H1 (cell line): ENCODE measurements around the gene TNFSF4. TPM values are rescaled to one million over a fixed set of nuclear protein-coding genes. Genes with fewer than 3 reads are reported as not detected.

Source experiments
- CTCF ChIA-PET: fragments of 300-600 bp; sonication (Branson Sonifier 250); formaldehyde crosslinking; loops from one replicate; lab custom pipeline; 2021; ENCODE audit not compliant: partially characterized antibody; lab: Charles Lee
- POLR2A ChIA-PET: fragments of 300-600 bp; sonication (Branson Sonifier 250); formaldehyde crosslinking; loops from one replicate; lab custom pipeline; 2021; ENCODE audit warnings: inconsistent platforms; ENCODE audit not compliant: partially characterized antibody; lab: Charles Lee
- DNase-seq, 2 experiments: peaks; one replicate each; pipeline versions ENCODE4 v3.0.0 to v3.0.0-alpha.2; 2010 to 2022; ENCODE audit warnings: low spot score in 2 of 2, low read depth in 1 of 2, mixed read lengths in 1 of 2
- FAIRE-seq: peaks from 2 replicates; lab custom pipeline; 2011; peaks lifted over from hg19 to GRCh38; lab: Jason Lieb, UNC
- H2AFZ ChIP-seq: 2 replicates; pipeline ENCODE4 v1.8.1; 2012; ENCODE audit warnings: low read length, inconsistent platforms
- H2AK5ac ChIP-seq: 2 replicates; pipeline ENCODE4 v1.6.1; 2013; ENCODE audit warnings: low read depth, low read length
- H2BK120ac ChIP-seq: replicated peaks from 2 replicates; pipeline ENCODE3; 2013; ENCODE audit warnings: low read depth, low read length, inconsistent platforms
- H2BK12ac ChIP-seq: 2 replicates; pipeline ENCODE4 v1.6.1; 2013; ENCODE audit warnings: low read depth, low read length
- H2BK15ac ChIP-seq: 2 replicates; pipeline ENCODE4 v1.6.1; 2013; ENCODE audit warnings: low read length
- H2BK20ac ChIP-seq: 2 replicates; pipeline ENCODE4 v1.6.1; 2013; ENCODE audit warnings: low read length
- H2BK5ac ChIP-seq: 2 replicates; pipeline ENCODE4 v1.6.1; 2013; ENCODE audit warnings: low read depth, low read length
- H3K14ac ChIP-seq: 2 replicates; pipeline ENCODE4 v1.6.1; 2013; ENCODE audit warnings: inconsistent platforms; ENCODE audit not compliant: insufficient read length
- H3K18ac ChIP-seq: 2 replicates; pipeline ENCODE4 v1.6.1; 2013; ENCODE audit warnings: low read length; ENCODE audit errors: extremely low read depth
- H3K23ac ChIP-seq: 2 replicates; pipeline ENCODE4 v1.6.1; 2013; ENCODE audit warnings: inconsistent platforms; ENCODE audit not compliant: insufficient read length
- H3K23me2 ChIP-seq: 2 replicates; pipeline ENCODE4 v1.6.1; 2013; ENCODE audit warnings: low read depth, low read length
- H3K27ac ChIP-seq: 2 replicates; pipeline ENCODE4 v1.6.1; 2011; ENCODE audit warnings: low read depth, low read length, inconsistent platforms
- H3K27me3 ChIP-seq, 4 experiments: replicated peaks in 1 of 4; 1 replicate in 1 of 4; 2 replicates in 3 of 4; pipeline versions ENCODE4 v1.6.1 to v1.8.1; 2011 to 2013; ENCODE audit warnings: low read length in 3 of 4, mild to moderate bottlenecking in 3 of 4, inconsistent platforms in 2 of 4, mixed read lengths in 2 of 4, moderate library complexity in 1 of 4; ENCODE audit not compliant: control insufficient read depth in 3 of 4, insufficient read depth in 3 of 4; ENCODE audit errors: extremely low read depth in 1 of 4
- H3K36me3 ChIP-seq, 4 experiments: 2 replicates each; pipeline versions ENCODE4 v1.6.1 to v1.8.1; 2011 to 2013; ENCODE audit warnings: mild to moderate bottlenecking in 4 of 4, low read length in 3 of 4, moderate library complexity in 2 of 4, control low read depth in 1 of 4, inconsistent platforms in 1 of 4; ENCODE audit not compliant: insufficient read depth in 4 of 4, control insufficient read depth in 2 of 4
- H3K4ac ChIP-seq: replicated peaks from 2 replicates; pipeline ENCODE3; 2013; ENCODE audit warnings: low read length, low read depth, mixed read lengths, inconsistent platforms; ENCODE audit not compliant: insufficient read length
- H3K4me1 ChIP-seq, 4 experiments: replicated peaks in 1 of 4; 1 replicate in 1 of 4; 2 replicates in 3 of 4; pipeline versions ENCODE4 v1.6.1 to v1.8.1; 2011 to 2013; ENCODE audit warnings: low read length in 3 of 4, inconsistent platforms in 2 of 4, mixed read lengths in 1 of 4; ENCODE audit not compliant: insufficient read depth in 4 of 4, control insufficient read depth in 3 of 4
- H3K4me2 ChIP-seq, 2 experiments: 2 replicates each; pipeline versions ENCODE4 v1.6.1 to v1.8.1; 2011 to 2013; ENCODE audit warnings: low read depth in 2 of 2, low read length in 2 of 2, control low read depth in 1 of 2, inconsistent platforms in 1 of 2, mild to moderate bottlenecking in 1 of 2; ENCODE audit not compliant: insufficient read depth in 1 of 2
- H3K4me3 ChIP-seq, 4 experiments: fragments of 200-600, 300-600 bp in 1 of 4; sonication (generic), shearing (Covaris generic), sonication (Bioruptor Twin) in 1 of 4; 2 replicates each; pipeline versions ENCODE4 v1.5.1 to v1.8.1; 2011 to 2016; ENCODE audit warnings: low read length in 4 of 4, low read depth in 3 of 4, control low read depth in 2 of 4, inconsistent platforms in 2 of 4, mild to moderate bottlenecking in 2 of 4, mixed read lengths in 1 of 4, moderate library complexity in 1 of 4; ENCODE audit not compliant: insufficient read depth in 2 of 4; ENCODE audit errors: extremely low read depth in 1 of 4
- H3K56ac ChIP-seq: replicated peaks from 2 replicates; pipeline ENCODE3; 2013; ENCODE audit warnings: low read depth, mild to moderate bottlenecking, mixed read lengths, low read length, inconsistent platforms; ENCODE audit not compliant: insufficient read length
- H3K79me1 ChIP-seq: 2 replicates; pipeline ENCODE4 v1.6.1; 2013; ENCODE audit warnings: low read depth, low read length, control low read depth
- H3K79me2 ChIP-seq, 2 experiments: 2 replicates each; pipeline versions ENCODE4 v1.6.1 to v1.8.1; 2012 to 2013; ENCODE audit warnings: low read length in 2 of 2, mild to moderate bottlenecking in 2 of 2, inconsistent platforms in 1 of 2; ENCODE audit not compliant: insufficient read depth in 2 of 2, control insufficient read depth in 1 of 2
- H3K9ac ChIP-seq, 4 experiments: replicated peaks in 1 of 4; 1 replicate in 1 of 4; 2 replicates in 3 of 4; pipeline versions ENCODE4 v1.6.1 to v1.8.1; 2011 to 2013; ENCODE audit warnings: low read depth in 3 of 4, low read length in 3 of 4, control low read depth in 2 of 4, mild to moderate bottlenecking in 2 of 4, moderate library complexity in 2 of 4, inconsistent platforms in 1 of 4; ENCODE audit errors: extremely low read depth in 1 of 4
- H3K9me3 ChIP-seq, 2 experiments: 2 replicates each; pipeline versions ENCODE4 v1.6.1 to v1.8.1; 2012 to 2013; ENCODE audit warnings: mild to moderate bottlenecking in 2 of 2, moderate library complexity in 2 of 2, control low read depth in 1 of 2, inconsistent platforms in 1 of 2, low read depth in 1 of 2, low read length in 1 of 2, mixed read lengths in 1 of 2; ENCODE audit not compliant: insufficient read depth in 2 of 2
- H4K20me1 ChIP-seq, 2 experiments: replicated peaks in 1 of 2; 2 replicates each; pipeline versions ENCODE3 to v1.8.1; 2011 to 2013; ENCODE audit warnings: inconsistent platforms in 2 of 2, low read length in 2 of 2, mild to moderate bottlenecking in 1 of 2; ENCODE audit not compliant: insufficient read depth in 2 of 2, control insufficient read depth in 1 of 2
- H4K5ac ChIP-seq: 2 replicates; pipeline ENCODE4 v1.6.1; 2013; ENCODE audit warnings: low read length, low read depth, mixed read lengths, inconsistent platforms; ENCODE audit not compliant: insufficient read length
- H4K8ac ChIP-seq: 2 replicates; pipeline ENCODE4 v1.8.0; 2013; ENCODE audit warnings: mild to moderate bottlenecking, moderate library complexity, low read length, inconsistent platforms; ENCODE audit not compliant: insufficient read depth; ENCODE audit errors: extremely low read depth
- H4K91ac ChIP-seq: replicated peaks from 2 replicates; pipeline ENCODE3; 2013; ENCODE audit warnings: low read length, mixed read lengths, inconsistent platforms; ENCODE audit not compliant: insufficient read length
- ATF3 ChIP-seq: IDR thresholded peaks from 2 replicates; pipeline ENCODE4 v1.6.1; 2011; ENCODE audit warnings: low read depth, mild to moderate bottlenecking, low read length; ENCODE audit not compliant: insufficient read depth
- BACH1 ChIP-seq: IDR thresholded peaks from 2 replicates; pipeline ENCODE4 v1.6.1; 2012; ENCODE audit warnings: low read length, improper control_type of control experiment
- CBX8 ChIP-seq: fragments of 300-800, 300-1000 bp; sonication (generic); IDR thresholded peaks from 2 replicates; pipeline ENCODE4 v1.7.1; 2016; ENCODE audit warnings: low read depth, low read length, borderline replicate concordance
- CEBPB ChIP-seq: IDR thresholded peaks from 2 replicates; pipeline ENCODE4 v1.6.1; 2012; ENCODE audit warnings: low read depth, low read length
- CREB1 ChIP-seq: IDR thresholded peaks from 2 replicates; pipeline ENCODE4 v1.6.1; 2012; ENCODE audit warnings: inconsistent platforms
- FOSL1 ChIP-seq: IDR thresholded peaks from 2 replicates; pipeline ENCODE4 v1.6.1; 2011; ENCODE audit warnings: mild to moderate bottlenecking, low read depth, low read length, moderate library complexity; ENCODE audit not compliant: insufficient read depth
- GABPA ChIP-seq: IDR thresholded peaks from 2 replicates; pipeline ENCODE4 v1.6.1; 2011; ENCODE audit warnings: mild to moderate bottlenecking, low read length, moderate library complexity, borderline replicate concordance; ENCODE audit not compliant: insufficient read depth
- HDAC2 ChIP-seq, 2 experiments: fragments of 300-600 bp in 1 of 2; sonication (generic) in 1 of 2; IDR thresholded peaks; 2 replicates each; pipeline ENCODE4 v1.6.1; 2011 to 2012; ENCODE audit warnings: low read depth in 2 of 2, low read length in 2 of 2, mild to moderate bottlenecking in 2 of 2, moderate library complexity in 2 of 2, borderline replicate concordance in 1 of 2, inconsistent platforms in 1 of 2
- JUND ChIP-seq: IDR thresholded peaks from 2 replicates; pipeline ENCODE4 v1.6.1; 2011; ENCODE audit warnings: mild to moderate bottlenecking, improper control_type of control experiment, low read length
- MAX ChIP-seq: IDR thresholded peaks from 2 replicates; pipeline ENCODE4 v1.6.1; 2012; ENCODE audit warnings: inconsistent platforms
- NRF1 ChIP-seq: IDR thresholded peaks from 2 replicates; pipeline ENCODE4 v1.6.1; 2011; ENCODE audit warnings: mild to moderate bottlenecking, low read depth, low read length, improper control_type of control experiment
- RFX5 ChIP-seq: IDR thresholded peaks from 2 replicates; pipeline ENCODE4 v1.6.1; 2011; ENCODE audit warnings: low read depth, low read length, improper control_type of control experiment, borderline replicate concordance
- TCF12 ChIP-seq: IDR thresholded peaks from 2 replicates; pipeline ENCODE4 v1.6.1; 2011; ENCODE audit warnings: low read depth, mild to moderate bottlenecking, low read length
- WGBS, 2 experiments: shearing (Covaris generic) in 1 of 2; methylation state at CpG; one replicate each; pipeline versions ENCODE4 v1.1.6 to v1.1.7; 2013 to 2015; ENCODE audit warnings: low lambda C conversion rate in 2 of 2, mixed read lengths in 2 of 2, inconsistent platforms in 1 of 2, low coverage in 1 of 2, missing lambda C conversion rate in 1 of 2; ENCODE audit not compliant: insufficient replicate concordance in 2 of 2, insufficient coverage in 1 of 2, insufficient read length in 1 of 2; ENCODE audit errors: extremely low coverage in 1 of 2, missing lambda C conversion rate in 1 of 2; 5-methylcytosine and 5-hydroxymethylcytosine counted together
- polyA plus RNA-seq, 7 experiments: library from polyadenylated mRNA; depleted of rRNA in 3 of 7; stranded (reverse) in 5 of 7; unstranded in 2 of 7; fragments of >200 nt in 5 of 7; fragments of 200-250 nt in 2 of 7; gene quantifications; 1 replicate in 5 of 7; 2 replicates in 1 of 7; 4 replicates in 1 of 7; pipeline versions ENCODE4 v1.2.1 to v1.2.3, GENCODE V29; 2011 to 2013; ENCODE audit warnings: missing spikeins in 2 of 7, mixed read lengths in 2 of 7
- total RNA-seq: library from RNA; stranded (reverse); fragmentation: NEBNext Ultra II Directional; extraction: Animal tissue kit (Norgen Biotek cat#: 25700); gene quantifications from 2 replicates; pipeline ENCODE4 v1.2.1, GENCODE V29; 2021

Gene TNFSF4
- total and polyA plus RNA-seq, 2 of the 8 experiments (the other 6 are each of a cell fraction or from before 2014, with no cell fraction given) = 0.54 to 0.63 TPM

DNA sequence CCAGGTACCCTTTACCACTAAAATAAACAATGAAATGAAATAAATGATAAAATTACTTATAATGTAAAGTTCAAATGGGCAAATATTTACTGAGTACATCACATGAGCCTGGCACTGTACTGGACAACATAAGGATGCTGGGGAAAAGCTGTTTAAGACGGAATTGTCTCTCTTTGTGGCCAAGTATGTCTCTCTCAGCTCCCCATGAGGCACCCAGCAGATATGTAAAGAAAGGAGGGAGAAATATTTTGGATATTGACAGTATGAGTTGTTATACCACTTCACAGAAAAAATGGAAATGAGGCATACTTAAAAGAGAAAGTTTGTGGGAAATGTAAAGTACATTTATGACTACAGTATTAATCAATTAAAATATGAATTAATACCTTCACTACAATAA, 1.0 kb upstream of the TNFSF4 start:
- CTCF ChIA-PET = interaction anchor here (0.7 to 1.7 kb wide), 2 partner anchors 126 to 387 kb away, joined by 3 read pairs; no protein-coding TSS in a partner anchor
- Histone ChIP-seq H3K4me2 (no peak overlapping the region), H3K9ac (no peak overlapping the region), H3K36me3 (no peaks in the 10 kb centered on the region), H2BK20ac (no peak overlapping the region), H2BK5ac (no peak overlapping the region), H2AK5ac (no peak overlapping the region), H2BK15ac (no peak overlapping the region), H3K18ac (no peak overlapping the region), H3K4ac (no peak overlapping the region), H2AFZ (no peak overlapping the region), H3K56ac (no peak overlapping the region), H2BK12ac (no peak overlapping the region), H3K79me1 (no peaks in the 10 kb centered on the region), H4K5ac (no peak overlapping the region), H3K4me3 (no peak overlapping the region), H3K9me3 (no peaks in the 10 kb centered on the region), H3K23me2 (no peaks in the 10 kb centered on the region; the same call in 1 of the 2 replicates), H4K20me1 (no peaks in the 10 kb centered on the region), H4K91ac (no peak overlapping the region), H3K14ac (no peak overlapping the region), H3K27ac (no peak overlapping the region), H3K79me2 (no peaks in the 10 kb centered on the region), H3K4me1 (peaks cover 0 to 2% (median 2%) of the 10 kb centered on the region in 4 experiments; a peak in 4 of 7 replicates), H2BK120ac (no peak overlapping the region), H4K8ac (no peak overlapping the region), H3K23ac (no peak overlapping the region), H3K27me3 (peaks cover 4 to 33% (median 21%) of the 10 kb centered on the region in 4 experiments)
- 72% methylated on average over 1 of the region's 1 CpG; no CpG with 5 or more reads in 1 of the 2 experiments for WGBS, 2 experiments
- POLR2A ChIA-PET = no interaction called here
- DNase-seq = no peak
- no peak for FAIRE-seq
- TF ChIP-seq ATF3 (no peak), CBX8 (no peak), CREB1 (no peak), GABPA (no peak), HDAC2 (IDR thresholded peaks at IDR 0.05; ENCODE audit: borderline replicate concordance in 1 of 2, low read depth in 2 of 2, low read length in 2 of 2) (no peak), MAX (no peak), NRF1 (no peak), FOSL1 (no peak), TCF12 (no peak), BACH1 (no peak), JUND (no peak), RFX5 (no peak), CEBPB (no peak)
